HG03139 (cell line): ENCODE measurements around the gene MPZL1.
A peak's percentile ranks its signal among the peaks of the same experiment; 100 is the strongest.

Experiments used
- ATAC-seq: cut with Tn5 transposase; IDR thresholded peaks from one replicate; pipeline ENCODE4 v1.9.1; 2021; ENCODE audit not compliant: unreplicated experiment

Gene MPZL1

DNA sequence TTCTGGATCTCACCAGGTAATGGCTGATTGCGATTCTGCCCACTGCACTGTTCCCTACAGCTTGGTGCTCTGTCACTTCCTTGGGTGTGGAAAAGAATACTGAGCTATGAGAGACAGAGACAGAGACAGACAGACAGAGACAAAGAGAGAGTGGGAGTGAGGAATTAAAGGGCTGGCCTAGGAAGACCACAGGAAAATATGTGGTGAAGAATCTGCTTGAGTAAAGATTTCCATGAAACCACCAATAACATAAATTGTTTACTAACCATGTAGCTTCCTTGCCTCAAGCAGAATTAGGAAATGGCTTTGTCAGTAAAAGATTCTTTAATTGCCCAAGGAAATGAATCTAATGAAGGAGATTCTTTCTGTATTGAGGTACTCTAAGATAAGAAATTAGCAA, 54.4 kb downstream of the MPZL1 start:
- no peak for ATAC-seq

DNA sequence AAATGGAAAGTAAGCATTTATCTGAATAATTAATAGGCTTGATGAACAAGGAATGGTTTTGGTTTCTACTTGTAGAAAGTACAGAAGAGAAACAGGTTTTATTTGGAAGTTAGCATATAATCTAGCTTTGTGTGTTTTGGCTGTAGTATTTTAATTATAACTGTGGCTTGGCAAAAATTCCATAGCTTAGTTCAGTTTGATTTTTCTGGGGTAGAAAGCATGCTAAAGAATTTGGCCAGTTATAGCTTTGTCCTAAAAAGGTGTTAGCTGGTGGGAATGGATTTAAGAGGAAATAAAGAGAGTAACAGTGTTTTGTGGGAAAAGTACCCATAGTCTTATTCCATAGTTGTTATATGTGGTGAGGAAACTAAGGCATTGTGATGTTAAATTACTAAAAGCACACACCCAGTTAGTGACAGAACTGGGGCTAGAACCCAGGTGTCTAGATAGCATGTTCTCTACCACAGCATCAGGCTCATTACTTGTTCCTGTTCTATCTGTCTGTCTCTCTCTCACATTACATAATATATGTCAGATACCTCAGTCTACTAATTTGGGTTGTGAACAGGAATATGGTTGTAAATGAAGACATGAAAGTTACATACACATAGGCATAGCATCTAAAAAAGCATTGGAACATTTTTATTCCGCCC, 55.0 kb downstream of the MPZL1 start:
- ATAC-seq, result no peak

GRCh38 chr1:167777269-167777650, 55.5 kb downstream of the MPZL1 start:
- ATAC-seq, result no peak

DNA sequence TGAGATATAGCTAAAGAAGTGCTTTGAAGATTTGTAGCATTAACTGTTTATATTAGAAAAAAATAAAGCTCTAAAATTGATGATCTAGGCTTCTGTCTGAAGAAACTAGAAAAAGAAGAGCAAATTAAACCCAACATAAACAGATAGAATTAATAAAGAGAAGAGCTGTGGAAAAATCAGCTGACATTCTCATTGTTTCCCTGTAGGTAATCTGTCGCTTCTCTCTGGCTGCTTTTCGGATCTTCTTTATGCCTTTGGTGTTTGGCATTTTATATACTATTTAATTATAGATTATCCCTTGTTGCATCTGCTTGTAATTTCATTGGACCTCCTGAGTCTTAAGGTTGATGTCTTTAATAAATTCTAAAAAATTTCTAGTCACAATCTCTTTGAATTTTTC, 59.8 kb downstream of the MPZL1 start:
- no peak for ATAC-seq

GRCh38 chr1:167782946-167783345, 61.2 kb downstream of the MPZL1 start:
- ATAC-seq, result no peak

- ATAC-seq, result no peak
Measured at GRCh38 chr1:167784876-167785550, 63.2 kb downstream of the MPZL1 start.

DNA sequence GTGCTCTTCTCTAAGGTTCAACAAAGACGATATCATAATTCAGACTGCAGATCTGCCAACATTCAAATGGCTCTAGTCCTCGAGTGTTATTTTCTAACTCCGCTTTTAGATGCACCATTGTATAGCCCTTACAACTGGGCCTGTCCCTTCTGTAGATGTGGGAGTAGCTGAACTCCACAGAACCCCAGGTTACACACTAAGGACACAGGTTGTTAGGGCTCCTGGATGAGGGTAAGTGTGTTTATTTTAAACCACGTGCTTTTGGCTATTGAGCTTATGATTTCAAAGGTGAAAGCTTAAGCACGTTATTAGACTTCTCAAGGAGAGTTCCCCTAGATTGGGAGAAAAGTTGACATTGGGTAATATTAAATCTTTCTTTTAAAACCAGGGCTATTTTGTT, 64.7 kb downstream of the MPZL1 start:
- ATAC-seq, result no peak

DNA sequence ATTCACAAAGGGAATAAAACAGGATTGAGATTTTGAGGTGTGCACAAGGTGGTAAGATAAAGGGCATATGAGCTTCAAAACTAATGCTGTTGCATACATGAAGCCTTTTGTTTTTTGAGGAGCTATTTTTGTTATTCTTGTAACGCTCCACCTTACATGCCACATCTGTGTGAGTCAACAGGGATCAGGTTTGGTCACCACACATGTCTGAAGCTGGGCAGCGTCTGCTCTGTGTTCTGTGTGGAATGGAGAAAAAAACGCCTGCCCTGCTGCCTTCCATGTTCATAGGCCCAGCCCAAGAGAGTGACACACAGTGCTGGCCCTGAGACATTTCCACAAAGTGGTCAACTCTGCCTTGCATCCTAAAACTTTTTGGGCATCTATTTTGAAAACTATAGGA, 67.7 kb downstream of the MPZL1 start:
- no peak for ATAC-seq

GRCh38 chr1:167790117-167790516, 68.3 kb downstream of the MPZL1 start:
- no peak for ATAC-seq

DNA sequence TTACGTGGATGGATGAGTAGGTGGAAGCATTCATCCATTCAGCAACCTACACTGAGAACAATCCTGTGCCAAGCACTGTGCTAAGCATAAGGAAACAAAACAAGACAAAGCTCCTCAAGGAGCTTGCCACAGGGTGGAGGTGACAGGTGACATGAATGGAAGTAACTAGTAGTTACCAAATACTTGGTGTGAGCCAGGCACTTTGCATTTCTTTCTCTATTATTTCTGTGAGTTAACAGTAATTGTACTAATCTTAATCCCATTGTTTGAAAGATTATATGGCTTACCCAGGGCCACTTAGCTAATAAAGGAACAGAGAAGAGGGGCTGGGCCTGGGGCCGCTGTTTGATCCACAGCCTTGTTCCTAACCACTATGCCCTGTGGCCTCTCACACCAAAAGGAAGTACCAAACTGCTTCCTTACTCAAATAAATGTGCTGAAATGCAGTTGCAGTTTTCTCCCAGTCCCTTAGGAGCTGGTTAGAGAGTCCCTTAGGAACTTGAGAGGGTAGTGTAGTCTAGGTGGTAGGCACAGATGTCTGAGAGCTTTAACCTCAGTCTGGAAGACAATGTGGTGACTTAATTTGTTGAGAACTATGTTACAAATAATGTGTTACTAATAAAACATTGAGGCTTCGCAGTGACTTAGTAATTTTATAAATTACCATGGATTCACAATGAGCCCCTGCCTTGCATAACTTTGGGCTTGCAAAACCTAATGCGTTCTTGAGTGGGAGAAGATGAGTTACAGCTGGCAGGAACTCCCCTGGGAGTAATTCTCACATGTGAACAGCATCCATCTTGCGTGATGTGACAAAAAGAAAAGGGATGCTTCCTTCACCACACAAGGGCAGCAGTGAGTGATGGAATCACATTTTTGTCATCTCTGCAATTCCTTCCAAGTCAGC, 69.8 kb downstream of the MPZL1 start:
- ATAC-seq, result no peak

GRCh38 chr1:167792188-167792565, 70.4 kb downstream of the MPZL1 start:
- no peak for ATAC-seq

GRCh38 chr1:167794043-167794442, 72.3 kb downstream of the MPZL1 start:
- ATAC-seq, result no peak

GRCh38 chr1:167795810-167796740, 74.3 kb downstream of the MPZL1 start:
- no peak for ATAC-seq

DNA sequence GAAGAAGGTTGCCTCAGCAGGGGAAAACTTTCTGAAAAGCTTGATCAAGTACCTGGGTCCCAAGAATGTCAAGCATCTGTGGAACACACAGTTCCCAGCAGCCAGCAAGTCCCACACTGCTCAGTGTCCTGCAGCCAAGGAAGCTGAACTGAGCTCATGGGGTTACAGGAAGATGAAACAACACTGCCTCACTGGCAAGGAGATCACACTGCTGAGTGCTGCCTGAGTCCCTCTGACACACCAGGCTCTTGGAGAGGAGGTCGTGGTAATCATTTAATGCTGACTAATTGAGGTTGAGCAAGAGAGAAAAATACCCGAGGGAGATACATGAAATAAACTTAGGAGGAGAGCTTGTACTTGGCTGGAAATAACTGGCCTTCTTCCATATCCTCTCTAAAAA, 75.2 kb downstream of the MPZL1 start:
- ATAC-seq, result no peak

DNA sequence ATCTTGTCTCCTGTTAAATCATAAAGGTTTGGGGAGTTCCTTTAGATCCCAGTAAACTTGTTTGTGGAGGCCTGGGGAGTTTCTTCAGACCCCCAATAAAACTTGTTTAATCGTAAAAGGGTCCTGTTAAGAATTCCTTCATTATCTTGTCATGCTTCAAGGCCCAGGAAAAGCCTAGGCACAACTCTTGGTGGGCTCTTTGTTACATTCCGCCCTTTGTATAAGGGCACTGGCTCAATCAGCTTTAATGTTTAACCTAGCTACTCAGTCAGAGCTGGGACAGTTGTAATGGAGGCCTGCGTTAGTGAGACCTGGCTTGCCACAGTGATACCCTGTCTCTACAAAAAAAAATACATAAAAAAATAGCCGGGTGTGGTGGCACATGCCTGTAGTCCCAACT, 77.2 kb downstream of the MPZL1 start:
- ATAC-seq, result no peak

DNA sequence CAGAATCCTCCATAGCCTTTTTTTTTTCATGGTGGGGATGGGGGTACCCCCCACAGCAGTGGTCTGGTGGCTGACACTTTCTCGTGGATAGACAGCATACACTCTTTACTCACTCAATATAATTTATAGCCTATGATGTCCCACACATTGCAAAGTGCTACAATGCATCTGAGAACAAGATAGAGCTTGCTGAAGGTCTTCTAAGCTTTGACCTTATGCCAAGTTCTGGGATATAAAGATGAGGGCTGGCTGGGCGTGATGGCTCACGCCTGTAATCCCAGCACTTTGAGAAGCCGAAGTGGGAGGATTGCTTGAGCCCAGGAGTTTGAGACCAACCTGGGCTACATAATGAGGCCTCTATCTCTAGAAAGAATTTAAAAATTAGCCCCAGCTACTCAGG, 78.0 kb downstream of the MPZL1 start:
- ATAC-seq, result no peak

- no peak for ATAC-seq
Measured at GRCh38 chr1:167800251-167800650, 78.5 kb downstream of the MPZL1 start.

DNA sequence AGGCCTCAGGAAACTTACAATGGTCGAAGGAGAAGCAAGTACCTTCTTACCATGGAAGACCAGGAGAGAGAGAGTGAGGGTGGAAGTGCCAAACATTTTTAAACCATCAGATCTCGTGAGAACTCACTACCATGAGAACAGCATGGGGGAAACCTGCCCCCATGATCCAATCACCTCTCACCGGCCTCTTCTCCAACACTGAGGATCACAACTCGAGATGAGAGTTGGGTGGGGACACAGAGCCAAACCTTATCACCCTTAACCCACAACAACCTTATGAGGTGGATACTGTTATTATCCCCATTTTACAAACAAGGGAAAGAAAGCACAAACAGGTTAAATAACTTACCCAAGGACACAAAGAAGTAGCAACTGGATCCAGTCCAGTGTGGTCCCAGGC, 80.5 kb downstream of the MPZL1 start:
- ATAC-seq, result no peak

DNA sequence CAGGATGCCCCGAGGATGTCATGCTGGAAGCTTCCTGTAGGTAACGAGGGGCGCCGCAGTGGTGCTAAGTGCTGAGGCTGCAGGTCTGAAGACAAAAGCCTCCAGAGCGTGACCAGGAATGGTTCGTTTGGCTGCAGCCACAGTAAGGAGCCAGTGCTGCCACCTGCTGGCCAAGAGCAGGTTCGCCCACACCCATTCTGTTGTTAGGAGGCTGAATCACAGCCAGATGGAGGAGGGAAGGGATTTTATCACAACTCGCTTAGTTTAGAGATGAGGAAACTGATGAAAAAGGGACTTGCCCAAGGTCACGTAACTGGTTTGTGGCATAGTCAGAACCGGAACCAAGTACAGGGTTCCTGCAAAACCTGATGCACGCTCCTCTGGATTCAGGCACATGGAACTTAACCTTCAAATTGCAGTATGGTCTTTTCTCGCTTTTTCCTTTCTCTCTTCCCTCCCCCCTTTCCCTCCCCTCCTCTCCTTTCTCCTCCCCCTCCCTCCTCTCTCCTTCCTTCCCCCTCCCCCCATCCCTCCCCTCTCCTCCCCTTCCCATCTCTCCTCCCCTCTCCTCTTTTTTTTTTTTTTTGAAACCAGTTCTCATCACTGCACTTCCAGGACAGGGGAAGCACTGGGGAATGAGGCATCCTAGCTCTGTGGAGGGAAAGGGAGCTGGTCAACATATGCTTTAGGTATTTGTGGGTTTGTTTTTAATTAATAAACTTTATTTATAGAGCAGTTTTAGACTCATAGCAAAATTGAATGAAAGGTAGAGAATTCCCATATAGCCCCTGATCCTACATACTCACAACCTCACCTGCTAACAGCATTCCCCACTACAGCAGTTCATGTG, 81.8 kb downstream of the MPZL1 start:
- peak; percentile 84 for ATAC-seq

DNA sequence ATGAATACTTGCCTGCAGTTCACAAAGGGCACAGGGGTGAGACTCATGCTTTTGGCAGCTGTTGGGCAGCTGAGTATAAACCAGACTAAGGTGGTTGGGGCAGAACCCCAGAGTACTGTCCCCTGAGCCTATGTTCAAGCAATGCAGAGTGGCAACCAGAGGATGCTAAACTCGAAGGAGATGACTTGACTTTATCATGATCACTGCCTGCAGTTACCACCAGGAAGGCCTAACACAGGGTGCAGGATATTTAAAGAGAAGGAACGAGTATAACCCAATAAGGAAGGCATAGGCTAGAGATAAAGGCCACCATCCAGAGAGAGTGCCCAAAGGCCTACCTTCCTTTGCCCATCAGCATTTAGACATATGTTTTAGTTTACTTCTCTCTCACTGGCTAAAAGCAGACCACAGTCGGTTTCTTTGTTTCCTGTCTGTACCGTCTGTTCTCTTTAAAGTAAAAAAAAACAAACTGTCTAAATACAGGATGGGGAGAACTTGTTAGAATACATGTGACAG, 83.3 kb downstream of the MPZL1 start:
- no peak for ATAC-seq
